AG09309 (cell line): ENCODE measurements around the gene MRPS11.
"Not testable (repeated sequence)": the region's sequence is repeated elsewhere in the genome, so short reads cannot be mapped to it uniquely, and the experiment has no call there.

Experiments used
- DNase-seq: peaks from one replicate; pipeline ENCODE4 v3.0.0-alpha.2; 2010; ENCODE audit warnings: low read depth
- H3K4me3 ChIP-seq: 2 replicates; pipeline ENCODE4 v1.5.1; 2011; ENCODE audit warnings: mild to moderate bottlenecking, low read depth, low read length, moderate library complexity; ENCODE audit not compliant: control insufficient read depth
- TF ChIP-seq, protein P1 (sequence below): IDR thresholded peaks from 2 replicates; pipeline ENCODE4 v1.5.1; 2011; ENCODE audit warnings: mild to moderate bottlenecking, low read depth, low read length, inconsistent platforms; ENCODE audit not compliant: insufficient read depth, control insufficient read depth; ENCODE audit errors: missing control alignments

Gene MRPS11

DNA sequence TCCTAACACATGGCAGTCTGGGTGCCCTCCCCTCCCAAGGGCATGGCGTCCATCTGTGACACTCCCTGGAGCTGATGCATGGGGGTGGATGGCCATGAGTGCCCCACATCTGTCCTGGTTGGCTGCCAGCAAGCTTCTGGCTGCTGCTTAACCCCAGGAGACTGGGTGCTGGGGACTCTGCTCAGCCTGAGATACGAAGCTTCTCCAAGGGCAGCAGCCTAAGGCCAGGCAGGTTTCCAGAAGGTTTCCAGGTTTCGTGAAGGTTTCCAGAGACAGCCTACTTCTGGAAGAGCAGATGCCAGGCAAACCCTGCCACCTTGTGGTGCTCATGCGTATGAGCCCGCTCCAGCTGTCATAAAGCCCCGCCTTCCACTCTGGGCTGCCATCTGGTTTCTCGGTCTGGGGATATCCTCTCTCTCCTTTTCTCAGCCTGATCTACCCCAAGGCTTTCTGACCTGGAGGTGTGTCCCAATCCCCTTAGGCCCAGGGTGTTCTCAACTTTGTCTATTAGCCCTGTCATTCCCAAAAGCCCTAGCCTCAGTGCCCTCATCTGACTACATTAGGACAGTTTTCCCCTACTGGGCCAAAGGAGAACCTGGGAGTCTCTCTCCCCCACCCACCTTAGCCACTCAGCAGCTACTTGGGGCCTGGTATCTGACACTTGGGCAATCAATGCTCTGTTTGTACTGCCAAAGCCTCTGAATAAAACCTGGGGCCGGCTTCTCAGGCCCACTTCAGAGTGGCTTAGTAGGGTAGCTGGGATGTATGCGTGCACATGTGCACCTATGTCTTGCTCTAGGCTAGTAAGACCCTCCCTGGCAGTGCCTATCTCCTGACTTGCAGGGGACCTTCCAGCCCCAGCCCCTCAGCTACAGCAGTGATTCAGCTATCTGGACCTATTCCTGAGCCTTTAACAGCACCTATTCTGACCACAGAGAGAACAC, 12.4 kb upstream of the MRPS11 start:
- peak; percentile 25 for DNase-seq
- H3K4me3 ChIP-seq: no peak overlapping the region
- TF ChIP-seq, protein P1, sequence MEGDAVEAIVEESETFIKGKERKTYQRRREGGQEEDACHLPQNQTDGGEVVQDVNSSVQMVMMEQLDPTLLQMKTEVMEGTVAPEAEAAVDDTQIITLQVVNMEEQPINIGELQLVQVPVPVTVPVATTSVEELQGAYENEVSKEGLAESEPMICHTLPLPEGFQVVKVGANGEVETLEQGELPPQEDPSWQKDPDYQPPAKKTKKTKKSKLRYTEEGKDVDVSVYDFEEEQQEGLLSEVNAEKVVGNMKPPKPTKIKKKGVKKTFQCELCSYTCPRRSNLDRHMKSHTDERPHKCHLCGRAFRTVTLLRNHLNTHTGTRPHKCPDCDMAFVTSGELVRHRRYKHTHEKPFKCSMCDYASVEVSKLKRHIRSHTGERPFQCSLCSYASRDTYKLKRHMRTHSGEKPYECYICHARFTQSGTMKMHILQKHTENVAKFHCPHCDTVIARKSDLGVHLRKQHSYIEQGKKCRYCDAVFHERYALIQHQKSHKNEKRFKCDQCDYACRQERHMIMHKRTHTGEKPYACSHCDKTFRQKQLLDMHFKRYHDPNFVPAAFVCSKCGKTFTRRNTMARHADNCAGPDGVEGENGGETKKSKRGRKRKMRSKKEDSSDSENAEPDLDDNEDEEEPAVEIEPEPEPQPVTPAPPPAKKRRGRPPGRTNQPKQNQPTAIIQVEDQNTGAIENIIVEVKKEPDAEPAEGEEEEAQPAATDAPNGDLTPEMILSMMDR: peak; percentile 91

DNA sequence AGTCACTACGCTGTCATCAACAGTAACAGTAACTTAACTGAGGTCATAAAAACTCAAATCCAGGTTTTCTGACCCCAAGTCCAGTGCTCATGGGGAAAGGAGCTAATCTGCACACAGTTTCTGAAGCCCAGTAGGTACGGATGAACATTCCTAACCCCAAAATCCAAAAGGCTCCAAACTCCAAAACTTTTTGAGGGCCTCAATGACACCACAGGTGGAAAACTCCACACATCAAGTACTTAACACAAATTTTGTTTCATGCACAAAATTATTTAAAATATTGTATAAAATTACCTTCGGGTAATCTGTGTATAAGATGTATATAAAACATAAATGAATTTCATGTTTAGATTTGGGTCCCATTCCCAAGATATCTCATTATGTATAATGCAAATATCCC, 10.8 kb upstream of the MRPS11 start:
- no peak for DNase-seq
- TF ChIP-seq, protein P1: no peak
- no peak overlapping the region for H3K4me3 ChIP-seq

DNA sequence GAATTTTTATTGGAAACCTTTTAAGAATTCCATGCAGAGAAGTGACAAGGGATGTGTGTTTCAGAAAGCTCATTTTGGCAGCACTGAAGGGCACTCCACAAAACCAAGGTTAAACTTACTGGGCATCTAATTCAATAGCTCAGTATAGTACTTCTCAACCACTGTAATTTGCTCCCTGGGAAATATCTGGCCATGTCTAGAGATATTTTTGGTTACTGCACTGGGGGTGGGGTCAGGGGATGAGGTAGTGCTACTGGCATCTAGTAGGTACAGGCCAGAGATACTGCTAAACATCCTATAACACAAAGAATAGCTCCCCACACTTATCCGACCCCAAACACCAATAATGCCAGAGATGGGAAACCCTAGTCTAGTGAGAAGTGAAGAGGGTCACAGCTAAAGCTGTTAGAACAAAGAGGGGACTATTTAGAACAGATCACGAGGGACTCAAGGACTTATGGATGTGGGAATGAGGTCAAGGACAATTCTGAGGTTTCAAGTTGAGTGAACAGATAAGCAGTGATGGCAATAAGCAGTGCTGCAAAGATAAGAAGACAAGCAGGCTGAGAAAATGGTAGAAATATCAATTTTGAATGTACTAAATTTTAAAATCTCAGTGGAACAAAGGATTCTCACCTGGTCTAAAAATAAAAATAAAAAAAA, 3.5 kb upstream of the MRPS11 start:
- TF ChIP-seq, protein P1: no peak
- H3K4me3 ChIP-seq: no peak overlapping the region

DNA sequence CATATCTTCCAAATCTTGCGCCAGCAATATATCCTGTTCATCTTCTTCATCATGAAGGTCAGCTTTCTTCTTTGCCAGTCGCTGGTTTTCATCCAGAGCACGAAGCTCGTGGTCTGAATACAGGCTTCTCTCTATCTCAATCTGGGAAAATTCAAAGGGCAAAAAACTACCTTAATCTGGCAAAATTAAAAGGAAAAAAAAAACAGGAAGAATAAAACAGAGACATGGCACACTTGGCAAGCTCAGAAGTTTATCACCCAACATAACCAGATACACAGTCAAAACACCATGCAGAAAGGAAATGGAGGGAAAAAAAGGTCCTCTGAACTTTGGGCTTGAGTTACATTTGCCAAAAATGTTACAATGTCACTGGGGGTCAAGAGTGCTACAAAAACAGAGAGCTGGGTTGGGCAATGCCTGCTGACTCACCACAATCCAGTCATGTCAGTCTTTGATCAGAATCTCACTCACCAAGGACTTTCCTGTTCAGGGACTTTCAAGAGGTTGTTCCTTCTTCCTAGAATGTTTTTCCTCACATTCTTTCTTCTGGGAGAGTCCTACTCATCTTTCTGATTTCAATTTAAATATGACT, 1.8 kb upstream of the MRPS11 start:
- TF ChIP-seq, protein P1: no peak
- no peak overlapping the region for H3K4me3 ChIP-seq
- peak; percentile 16 for DNase-seq

More for the DNA sequence above, 3.5 kb upstream of the MRPS11 start:
- no peak for DNase-seq

DNA sequence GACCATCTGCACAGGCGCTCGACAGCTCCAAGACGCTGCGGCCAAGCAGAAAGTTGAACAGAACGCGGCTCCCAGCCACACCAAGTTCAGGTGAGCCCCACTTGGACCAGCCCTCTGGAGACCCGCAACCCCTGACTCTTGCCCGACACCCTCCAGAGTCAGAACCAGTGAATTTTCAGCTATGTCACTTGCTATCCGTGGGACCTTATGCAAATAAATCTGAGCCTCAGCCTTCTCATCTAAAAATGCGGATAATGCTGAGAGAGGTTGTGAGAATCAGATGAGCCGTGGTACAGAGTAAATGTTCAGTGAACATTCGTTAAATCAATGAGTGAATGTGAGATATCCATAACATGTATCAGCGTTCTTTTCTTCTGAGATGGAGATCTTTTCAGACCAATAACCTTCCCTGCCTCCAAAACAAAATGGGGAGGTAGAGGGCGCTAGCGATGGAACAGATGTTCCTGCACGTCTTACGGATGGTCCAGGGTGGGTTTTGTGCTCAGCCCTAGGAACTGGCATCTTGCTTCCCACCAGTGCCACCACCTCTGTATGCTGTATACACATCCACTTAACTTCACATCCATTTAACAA, 524 bp downstream of the MRPS11 start:
- TF ChIP-seq, protein P1: peak; percentile 47
- DNase-seq: no peak

DNA sequence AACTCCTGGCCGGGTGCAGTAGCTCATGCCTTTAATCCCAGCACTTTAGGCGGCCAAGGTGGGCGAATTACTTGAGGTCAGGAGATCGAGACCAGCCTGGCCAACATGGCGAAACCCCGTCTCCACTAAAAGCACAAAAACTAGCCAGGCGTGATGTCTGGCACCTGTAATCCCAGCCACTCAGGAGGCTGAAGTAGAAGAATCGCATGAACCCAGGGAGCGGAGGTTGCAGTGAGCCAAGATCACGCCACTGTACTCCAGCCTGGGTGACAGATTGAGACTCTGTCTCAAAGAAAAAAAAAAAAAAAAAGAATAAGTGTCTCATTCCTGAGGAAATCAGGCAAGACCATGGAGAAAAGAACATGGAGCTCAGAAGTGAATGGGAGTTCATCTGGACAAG, 1.2 kb downstream of the MRPS11 start:
- not testable (repeated sequence) for H3K4me3 ChIP-seq, DNase-seq

More for the DNA sequence above, 524 bp downstream of the MRPS11 start:
- H3K4me3 ChIP-seq: peak overlapping the region; percentile 98
